ENCODE data around the gene ULK4. TPM values are rescaled to one million over a fixed set of nuclear protein-coding genes. Genes with fewer than 3 reads are reported as not detected.

The ULK4 gene
- total RNA-seq, 1 experiment from 2014 or later = 6.3 TPM

- Histone ChIP-seq H3K4me3 (replicated peaks in 1 of 2; ENCODE audit: low read depth in 1 of 2, low read length in 2 of 2) (no peak overlapping the region), H3K9me3 (ENCODE audit: control insufficient read depth in 1 of 2, insufficient read depth in 1 of 2, low read depth in 1 of 2, low read length in 2 of 2) (no peaks in the 10 kb centered on the region), H3K4me1 (ENCODE audit: control insufficient read depth in 1 of 2, insufficient read depth in 2 of 2, low read length in 2 of 2) (no peaks in the 10 kb centered on the region), H3K9me2 (ENCODE audit: insufficient read depth) (no peaks in the 10 kb centered on the region), H4K20me1 (ENCODE audit: insufficient read depth) (no peaks in the 10 kb centered on the region), H2AFZ (ENCODE audit: low read depth, low read length, poor library complexity, severe bottlenecking) (no peak overlapping the region), H3K9ac (ENCODE audit: low read length) (no peak overlapping the region), H3K79me2 (ENCODE audit: insufficient read depth, low read length) (no peaks in the 10 kb centered on the region), H3K27me3 (ENCODE audit: insufficient read depth, low read length) (no peaks in the 10 kb centered on the region), H3K27ac (ENCODE audit: low read depth, low read length) (no peak overlapping the region), H3K4me2 (ENCODE audit: low read length) (no peak overlapping the region), H3K36me3 (ENCODE audit: control insufficient read depth in 1 of 2, insufficient read depth in 2 of 2, low read length in 2 of 2) (no peaks in the 10 kb centered on the region)
- intact Hi-C loops (cut with micrococcal nuclease) = no loop called here
- no peak for DNase-seq (ENCODE audit: low read depth, low spot score)
- no peak for ATAC-seq
- TF ChIP-seq EGR1 (IDR thresholded peaks at IDR 0.05; ENCODE audit: low read depth) = no peak
- no peak for TF ChIP-seq YY1 (IDR thresholded peaks at IDR 0.05; ENCODE audit: extremely low read depth, insufficient replicate concordance, low read depth, low read length)
- TF ChIP-seq ELF1 (IDR thresholded peaks at IDR 0.05; ENCODE audit: borderline replicate concordance, low read depth) = no peak
- TF ChIP-seq, protein P1, sequence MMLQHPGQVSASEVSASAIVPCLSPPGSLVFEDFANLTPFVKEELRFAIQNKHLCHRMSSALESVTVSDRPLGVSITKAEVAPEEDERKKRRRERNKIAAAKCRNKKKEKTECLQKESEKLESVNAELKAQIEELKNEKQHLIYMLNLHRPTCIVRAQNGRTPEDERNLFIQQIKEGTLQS (IDR thresholded peaks at IDR 0.05) = no peak
- no peak for TF ChIP-seq CBX3 (IDR thresholded peaks at IDR 0.05; ENCODE audit: low read depth)
- TF ChIP-seq ZNF274 (IDR thresholded peaks at IDR 0.05; ENCODE audit: low read depth, low read length) = no peak
- no peak for TF ChIP-seq SIN3A (IDR thresholded peaks at IDR 0.05; ENCODE audit: low read depth)
- no peak for TF ChIP-seq ZBTB33 (IDR thresholded peaks at IDR 0.05; ENCODE audit: extremely low read depth, insufficient replicate concordance, low read length)
- no peak for TF ChIP-seq ZFX (IDR thresholded peaks at IDR 0.05)
- TF ChIP-seq SRF (IDR thresholded peaks at IDR 0.05; ENCODE audit: low read depth) = no peak
- no peak for TF ChIP-seq EZH2phosphoT487 (IDR thresholded peaks at IDR 0.05; ENCODE audit: borderline replicate concordance)
- TF ChIP-seq SP1 (IDR thresholded peaks at IDR 0.05; ENCODE audit: low read depth) = no peak
- TF ChIP-seq POLR2A (IDR thresholded peaks at IDR 0.05; ENCODE audit: borderline replicate concordance, extremely low read depth, insufficient read depth, insufficient read length) = no peak
- no peak for TF ChIP-seq FOSL1 (IDR thresholded peaks at IDR 0.05; ENCODE audit: low read depth)
- no peak for TF ChIP-seq TCF7L2 (IDR thresholded peaks at IDR 0.05; ENCODE audit: borderline replicate concordance, extremely low read depth, insufficient read depth, insufficient read length)
- TF ChIP-seq CTCF (IDR thresholded peaks at IDR 0.05 in 2 of 3, conservative IDR thresholded peaks at IDR 0.05 in 1 of 3; ENCODE audit: borderline replicate concordance in 1 of 3, insufficient read depth in 1 of 3, low read depth in 2 of 3, low read length in 2 of 3) = no peak
- no peak for TF ChIP-seq JUND (IDR thresholded peaks at IDR 0.05)
- TF ChIP-seq EZH2 (IDR thresholded peaks at IDR 0.05) = no peak
- no peak for TF ChIP-seq POLR2AphosphoS5 (IDR thresholded peaks at IDR 0.05; ENCODE audit: low read depth, low read length)
- no peak for TF ChIP-seq MAX (IDR thresholded peaks at IDR 0.05)
- BruUV-seq (replicated peaks) = no TSS peak
- ChIA-PET CTCF (no interaction called here), POLR2A (no interaction called here), RAD21 (ENCODE audit: low non-redundant PET in 1 of 2, low total read pairs in 2 of 2, uncharacterized antibody in 2 of 2, unreplicated experiment in 2 of 2) (no interaction called here)
These were observed 210.3 kb downstream of the ULK4 start for GRCh38 chr3:41751597-41751996.
